Stimulated activated CD4-positive, alpha-beta T cell treated with anti-CD3 and anti-CD28 coated beads, Interleukin-2, amount 100 ng/mL, for 4 hours (primary cell): Measurements from ENCODE around the gene ITPKB.
A peak's percentile ranks its signal among the peaks of the same experiment; 100 is the strongest.

Source experiments
- DNase-seq: peaks from one replicate; pipeline ENCODE4 v3.0.0-alpha.2; 2020; ENCODE audit warnings: low read depth

The ITPKB gene

GRCh38 chr1:226704169-226704937 is 34.7 kb downstream of the ITPKB start:
- no peak for DNase-seq

DNA sequence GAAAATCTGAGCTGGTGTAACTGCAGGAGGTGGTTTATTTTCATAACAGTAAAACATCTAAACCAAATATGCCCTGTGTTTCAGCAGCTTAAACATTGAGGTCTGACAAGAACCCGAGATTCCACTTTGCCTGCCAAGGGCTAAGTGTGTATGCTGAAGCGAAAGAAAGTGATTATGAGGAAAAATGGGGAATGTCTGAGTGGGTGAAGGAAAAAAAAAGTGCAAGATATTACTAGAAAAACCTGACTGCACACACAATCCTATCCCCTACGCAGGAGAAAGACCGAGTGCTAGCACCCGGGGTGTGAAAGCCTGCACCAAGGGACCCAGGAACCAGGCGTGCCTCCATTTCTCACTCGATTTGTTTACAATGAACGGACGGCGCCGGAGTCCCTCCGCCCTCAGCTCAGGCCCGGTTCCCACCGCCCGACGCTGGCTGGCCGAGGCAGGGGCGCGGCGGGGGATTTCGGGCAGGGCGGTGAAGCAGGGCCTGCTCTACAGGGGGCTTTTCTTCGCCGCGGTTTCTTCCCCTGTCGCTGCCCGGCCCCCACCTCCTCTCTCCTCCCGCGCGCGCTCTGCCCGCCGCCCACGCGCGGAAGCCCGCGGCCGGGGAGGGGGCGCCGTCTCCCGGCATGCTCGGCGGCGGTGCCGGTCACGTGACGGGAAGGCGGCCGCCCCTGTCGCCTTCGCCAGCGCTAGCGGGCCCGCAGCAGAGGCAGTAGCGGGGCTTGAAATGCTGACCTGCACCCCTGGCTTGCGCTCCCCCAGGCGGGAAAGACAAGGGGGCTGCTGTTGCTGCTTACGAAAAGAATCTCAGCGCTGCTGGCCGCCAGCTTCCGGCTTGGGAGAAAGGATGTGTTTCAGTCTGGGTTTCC is 35.9 kb downstream of the ITPKB start:
- DNase-seq, result peak; percentile 79

DNA sequence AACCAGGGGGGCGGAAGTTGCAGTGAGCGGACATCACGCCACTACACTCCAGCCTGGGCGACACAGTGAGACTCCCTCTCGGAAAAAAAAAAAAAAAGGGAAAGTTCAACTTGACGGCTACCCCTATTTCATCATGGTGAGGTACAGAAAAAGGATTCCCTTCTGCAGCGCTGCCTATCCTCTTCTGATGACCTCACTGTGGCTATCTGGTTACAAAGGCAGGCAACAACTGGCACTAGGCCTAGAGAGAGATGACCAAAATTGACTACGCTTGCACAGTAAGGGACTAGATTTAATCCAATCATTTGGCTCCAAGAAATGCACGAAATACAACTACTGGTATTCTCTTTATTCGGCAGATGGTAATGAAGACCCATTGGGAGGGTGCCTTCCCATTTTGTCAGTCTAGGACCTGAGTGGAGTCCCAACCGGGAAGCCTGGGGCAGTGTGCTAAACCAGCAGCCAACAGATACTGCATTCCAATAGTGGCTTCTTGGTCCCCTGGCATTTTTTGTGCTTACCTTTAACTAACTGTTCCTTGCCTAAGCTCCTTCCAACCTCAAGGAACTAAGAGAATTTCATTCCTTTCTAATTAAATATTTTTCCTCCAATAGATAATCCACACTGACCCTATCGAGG is 36.6 kb downstream of the ITPKB start:
- DNase-seq, result no peak

- DNase-seq, result no peak
These were observed 38.2 kb downstream of the ITPKB start for GRCh38 chr1:226700861-226701260.

DNA sequence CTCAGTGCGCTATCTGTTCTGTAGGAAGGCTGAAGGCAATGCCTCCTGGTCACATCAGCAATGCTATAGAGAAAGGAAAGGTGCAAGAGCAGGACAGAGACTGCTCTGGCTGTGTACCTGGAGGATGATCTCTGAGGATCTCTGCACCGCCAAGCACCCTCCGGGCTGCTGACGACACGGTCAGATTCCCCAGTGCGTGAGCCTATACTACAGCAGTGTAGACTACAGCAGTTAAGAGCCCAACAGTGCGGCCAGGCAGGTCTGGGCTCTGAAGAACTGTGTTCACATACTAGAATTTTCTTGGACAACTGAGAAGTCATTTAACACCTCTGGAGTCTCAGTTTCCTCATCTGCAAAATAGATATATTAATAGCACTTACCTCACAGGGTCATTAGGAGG is 39.9 kb downstream of the ITPKB start:
- no peak for DNase-seq

- DNase-seq, result no peak
These were observed 40.4 kb downstream of the ITPKB start for GRCh38 chr1:226698659-226699058.

GRCh38 chr1:226697929-226698544 is 41.0 kb downstream of the ITPKB start:
- DNase-seq, result no peak

GRCh38 chr1:226697151-226697928 is 41.7 kb downstream of the ITPKB start:
- no peak for DNase-seq

DNA sequence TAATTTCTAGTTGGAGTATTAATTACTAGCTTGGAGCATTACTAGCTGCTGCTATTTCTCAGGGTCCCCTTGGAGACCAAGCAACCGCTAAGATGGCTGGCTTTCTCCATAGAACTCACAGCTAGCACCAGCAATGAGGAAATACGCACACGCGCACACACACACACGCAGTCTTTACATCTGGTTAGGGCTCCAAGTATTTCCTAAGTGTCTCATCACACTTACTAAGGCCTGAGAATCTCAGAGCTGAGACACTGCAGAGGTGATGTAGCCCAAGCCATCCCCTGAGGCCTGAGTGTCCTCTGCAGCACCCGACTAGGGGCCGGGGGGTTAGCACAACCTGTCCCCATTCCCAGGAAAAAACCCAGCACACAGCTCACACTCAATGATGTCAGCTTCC is 42.5 kb downstream of the ITPKB start:
- no peak for DNase-seq

- no peak for DNase-seq
These were observed 43.7 kb downstream of the ITPKB start for GRCh38 chr1:226695335-226695900.

- DNase-seq, result no peak
These were observed 46.3 kb downstream of the ITPKB start for GRCh38 chr1:226692823-226693222.

DNA sequence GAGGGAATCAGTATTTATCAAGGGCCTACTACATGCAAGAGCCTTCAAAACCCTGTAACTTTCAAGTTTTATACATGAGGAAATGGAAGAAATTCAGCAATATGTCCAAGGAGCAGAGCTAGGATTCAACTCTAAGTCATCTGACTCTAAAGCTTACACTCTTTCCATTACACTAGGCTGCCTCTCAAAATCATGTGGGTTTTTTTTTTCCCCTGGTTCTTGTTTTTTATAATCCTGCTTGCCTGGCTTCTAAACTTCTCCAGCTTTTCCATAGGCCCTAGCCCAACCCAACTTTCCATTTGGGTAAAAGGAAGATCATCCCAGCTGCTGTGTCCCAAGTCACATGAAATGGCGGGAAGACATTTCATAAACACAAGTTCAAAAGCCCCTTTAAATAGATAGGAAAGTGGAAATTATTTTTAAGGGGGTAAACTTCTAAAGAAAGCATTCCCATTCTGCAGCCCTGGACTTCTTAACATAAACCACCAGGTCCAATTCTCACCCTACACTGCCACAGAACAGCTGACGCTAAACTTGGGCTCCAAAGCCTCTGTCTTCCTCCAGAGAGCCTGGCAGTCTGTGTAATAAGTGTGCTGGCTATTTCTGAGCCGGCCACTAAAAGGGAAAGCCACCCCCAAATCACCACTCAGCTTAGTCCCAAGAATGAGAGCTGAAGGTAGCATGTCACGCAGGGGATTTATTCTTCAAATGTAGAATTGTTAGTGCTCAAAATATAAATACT is 46.9 kb downstream of the ITPKB start:
- no peak for DNase-seq

DNA sequence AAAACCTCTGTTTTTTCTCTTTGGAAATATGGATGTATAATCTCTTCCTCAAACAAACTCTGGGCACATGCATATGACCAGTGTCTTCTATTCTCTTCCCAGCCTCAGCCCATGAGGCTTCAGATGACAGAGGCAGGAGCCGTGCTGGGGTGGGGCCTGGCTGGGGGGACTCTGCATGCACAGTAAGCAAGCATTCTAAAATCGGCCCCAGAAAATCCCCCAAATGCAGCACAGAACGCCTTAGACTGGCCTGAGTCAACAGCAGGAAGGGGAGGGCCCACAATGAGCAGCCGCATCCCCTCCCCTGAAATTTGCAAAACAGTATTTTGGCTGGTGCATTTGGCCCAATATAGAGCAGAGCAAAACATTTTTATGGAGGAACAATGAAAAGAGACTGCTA is 47.8 kb downstream of the ITPKB start:
- no peak for DNase-seq

DNA sequence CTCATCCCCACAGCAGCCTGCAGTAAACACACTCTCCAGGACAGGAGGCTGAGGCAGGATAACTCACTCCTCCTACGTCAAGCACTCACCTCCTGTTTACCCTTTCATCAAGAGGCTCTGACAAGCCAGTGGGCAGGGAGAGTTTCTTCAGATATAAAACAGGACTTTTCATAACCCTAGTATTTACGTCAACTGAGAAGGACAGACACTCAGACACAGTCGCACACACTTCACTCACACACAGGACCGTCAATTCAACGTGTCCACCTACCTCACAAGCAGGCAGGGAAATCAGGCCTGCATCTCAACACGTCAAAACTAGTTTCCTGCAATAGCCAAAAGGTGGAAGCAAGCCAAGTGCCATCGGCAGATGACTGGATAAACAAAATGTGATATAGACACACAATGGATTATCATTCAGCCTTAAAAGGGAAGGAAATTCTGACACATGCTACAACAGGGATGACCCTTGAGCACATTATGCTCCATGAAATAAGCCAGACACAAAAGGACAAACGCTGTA is 48.6 kb downstream of the ITPKB start:
- DNase-seq, result no peak

- no peak for DNase-seq
These were observed 50.3 kb downstream of the ITPKB start for GRCh38 chr1:226688808-226689207.

DNA sequence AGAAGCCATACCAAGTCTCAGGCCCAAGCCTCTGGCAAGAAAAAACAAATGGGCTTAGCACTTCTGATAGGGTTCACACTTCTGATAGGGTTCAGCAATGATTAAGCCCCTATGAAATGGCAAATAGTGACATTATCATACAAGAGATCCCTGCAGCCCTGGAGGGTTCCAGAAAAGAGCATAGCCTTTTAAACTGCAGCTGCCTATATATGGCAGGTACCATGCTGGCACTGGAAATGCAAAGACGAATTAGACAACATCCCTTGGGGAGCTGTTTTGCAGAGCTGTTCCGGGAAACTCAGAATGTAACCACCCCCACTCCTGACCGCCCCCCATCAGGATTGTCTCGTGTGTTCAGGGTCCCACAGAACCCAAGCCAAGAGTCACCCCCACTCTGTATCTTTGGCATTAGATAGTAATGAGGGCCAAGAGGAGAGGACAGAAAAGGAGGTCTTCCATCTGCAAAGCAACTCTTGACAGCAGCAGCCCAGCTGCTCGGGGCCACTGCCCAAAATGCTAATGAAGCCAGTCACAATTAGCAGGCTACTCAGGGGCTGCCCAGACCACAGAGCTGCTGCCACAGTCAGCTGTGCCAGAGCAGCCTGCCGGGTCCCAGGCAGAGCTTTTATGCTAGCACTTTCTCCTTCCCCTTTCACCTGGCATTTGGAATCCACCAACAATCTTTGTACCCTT is 50.9 kb downstream of the ITPKB start:
- DNase-seq, result no peak

DNA sequence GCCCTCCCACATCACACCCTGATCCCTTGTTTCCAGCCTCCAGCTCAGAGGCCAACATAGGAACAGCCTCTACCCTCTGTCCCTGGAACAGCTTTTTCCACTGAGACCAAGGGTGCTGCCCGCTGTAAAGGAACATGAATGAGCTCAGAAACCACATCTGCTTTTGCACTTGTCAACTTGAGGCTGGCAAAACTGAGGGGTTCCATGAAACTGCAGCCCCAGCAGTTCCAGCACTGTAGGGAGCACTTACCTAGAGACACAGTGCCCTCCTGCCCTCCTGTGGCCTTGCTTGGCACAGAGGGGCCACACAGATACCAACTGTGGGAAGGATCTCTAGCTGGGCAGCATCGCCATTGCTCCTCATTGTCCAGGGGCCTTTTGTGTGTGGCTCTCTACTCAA is 51.7 kb downstream of the ITPKB start:
- DNase-seq, result no peak

DNA sequence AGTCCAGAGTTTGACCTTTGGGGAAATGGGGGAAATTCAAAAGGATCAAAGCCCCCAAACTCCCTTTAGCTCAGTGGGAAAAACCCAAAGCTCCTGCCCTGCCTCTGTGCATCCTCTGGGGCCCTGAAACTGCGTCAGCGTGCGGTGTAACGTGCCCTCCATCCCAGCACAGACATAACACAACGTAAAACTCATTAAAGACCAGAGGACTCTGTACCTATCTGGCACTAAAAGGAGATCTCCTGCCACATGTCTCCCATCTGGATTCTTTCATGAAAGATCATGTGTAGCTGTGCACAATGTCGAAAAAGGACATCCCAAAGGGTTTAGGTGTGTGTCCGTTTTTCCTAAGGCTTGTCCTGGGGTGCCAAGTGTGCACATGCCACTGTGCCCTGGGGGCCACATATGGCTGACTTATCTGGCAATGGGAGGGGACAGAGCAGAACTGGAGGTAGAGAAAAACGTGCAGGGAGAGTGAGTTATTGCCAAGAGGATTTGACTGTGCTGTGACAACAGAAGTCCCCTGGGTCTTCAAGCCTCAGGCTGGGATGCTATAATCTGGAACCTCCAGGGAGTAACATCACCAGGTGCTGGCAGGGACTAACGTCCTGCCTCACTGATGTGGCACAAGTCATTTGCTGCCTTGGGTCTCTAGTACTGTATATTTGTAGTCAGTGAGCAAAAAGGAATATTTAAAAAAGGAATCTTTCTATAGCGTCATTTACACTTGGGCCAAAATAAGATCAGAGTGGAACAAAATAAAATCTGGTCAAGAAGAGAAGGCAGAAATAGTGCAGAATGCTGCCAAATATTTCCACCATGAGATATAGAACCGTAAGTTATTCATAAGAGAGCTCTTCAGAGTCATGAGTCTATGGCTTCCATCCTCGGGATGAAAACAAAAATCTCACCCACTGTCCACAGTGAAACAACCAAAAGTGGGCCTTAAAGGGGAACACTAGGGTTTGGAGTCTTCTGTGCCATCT is 52.3 kb downstream of the ITPKB start:
- no peak for DNase-seq
